ENCODE data around the gene MBNL1.

DNA sequence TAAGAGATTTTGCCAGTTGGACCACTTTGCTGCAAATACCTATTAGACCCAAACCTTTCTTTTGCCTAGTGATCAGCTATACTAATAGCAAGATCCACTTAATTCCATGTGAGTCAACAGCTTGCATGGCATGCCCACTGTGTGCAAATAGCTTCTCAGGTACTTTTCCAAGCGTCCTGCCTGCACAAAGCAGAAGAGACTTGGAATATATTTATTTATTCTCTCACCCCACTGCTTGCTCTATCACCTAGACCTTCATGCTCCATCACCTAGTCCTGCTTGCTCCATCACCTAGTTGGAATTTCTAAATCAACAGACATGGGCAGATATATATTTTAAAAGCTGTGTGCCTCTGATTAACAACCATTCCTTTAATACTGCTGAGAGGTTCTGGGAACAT lies 47.6 kb downstream of the MBNL1 start:
- TF ChIP-seq CTCF (IDR thresholded peaks at IDR 0.05; ENCODE audit: low read depth, low read length, poor library complexity, severe bottlenecking) (no peak), EZH2phosphoT487 (IDR thresholded peaks at IDR 0.05; ENCODE audit: borderline replicate concordance, low read length) (no peak)
